Prostate gland (tissue), 2 donors: ENCODE measurements around the gene DTX1. TPM values are rescaled to one million over a fixed set of nuclear protein-coding genes. Genes with fewer than 3 reads are reported as not detected.

Experiments used
- DNase-seq: peaks from one replicate; pipeline ENCODE4 v3.0.0-alpha.2; 2019; ENCODE audit warnings: low spot score
- H3K27ac ChIP-seq, 2 donors: fragments of 200-600 bp; sonication (generic); 2 replicates each; pipeline ENCODE4 v1.5.1; 2017 to 2019
- H3K27me3 ChIP-seq: fragments of 200-600 bp; sonication (generic); replicated peaks from 2 replicates; pipeline ENCODE4 v1.5.1; 2019; ENCODE audit not compliant: insufficient read depth
- H3K36me3 ChIP-seq, 2 donors: fragments of 200-600 bp; sonication (generic); 1 replicate in 1 of 2; 2 replicates in 1 of 2; pipeline versions ENCODE4 v1.5.1 to v1.8.1; 2017 to 2019
- H3K4me1 ChIP-seq: fragments of 200-600 bp; sonication (generic); replicated peaks from 2 replicates; pipeline ENCODE4 v1.5.1; 2019
- H3K4me3 ChIP-seq, 2 donors: fragments of 200-600 bp; sonication (generic); 2 replicates each; pipeline ENCODE4 v1.5.1; 2017 to 2019
- H3K9me3 ChIP-seq: fragments of 200-600 bp; sonication (generic); 2 replicates; pipeline ENCODE4 v1.5.1; 2017
- CTCF ChIP-seq, 4 experiments: fragments of 200-600 bp in 2 of 4; fragments of 450-650 bp in 2 of 4; sonication (generic) in 2 of 4; IDR thresholded peaks; 1 replicate in 3 of 4; 2 replicates in 1 of 4; pipeline ENCODE4 v1.5.1; 2016 to 2019; ENCODE audit warnings: antibody characterized with exemption in 4 of 4, mild to moderate bottlenecking in 2 of 4, moderate library complexity in 2 of 4
- POLR2A ChIP-seq: fragments of 450-650 bp; IDR thresholded peaks from one replicate; pipeline ENCODE4 v1.6.1; 2016; ENCODE audit warnings: antibody characterized with exemption, mild to moderate bottlenecking
- POLR2AphosphoS5 ChIP-seq: sonication (generic); formaldehyde crosslinking; IDR thresholded peaks from one replicate; pipeline ENCODE4 v1.6.1; 2017; ENCODE audit warnings: antibody characterized with exemption
- WGBS: methylation state at CpG from one replicate; pipeline ENCODE4 v1.1.5; 2018; 5-methylcytosine and 5-hydroxymethylcytosine counted together
- intact Hi-C: fragments of 100-400 bp; cut with DNase I; formaldehyde crosslinking; loops from one replicate; pipeline ENCODE4 v1.14.2; 2022
- total RNA-seq, 2 donors: library from RNA; depleted of rRNA; stranded (reverse); fragments of >200 nt; gene quantifications; one replicate each; pipeline ENCODE4 v1.1.0, GENCODE V29; 2016

Gene DTX1
- total RNA-seq, 2 donors from 2014 or later = 2.6 to 21.2 TPM

- Histone ChIP-seq H3K27me3 (peaks cover 10% of the 10 kb centered on the region), H3K36me3 (no peaks in the 10 kb centered on the region), H3K27ac (no peak overlapping the region), H3K4me3 (no peak overlapping the region), H3K9me3 (no peaks in the 10 kb centered on the region), H3K4me1 (no peaks in the 10 kb centered on the region)
- TF ChIP-seq POLR2AphosphoS5 (no peak), CTCF (IDR thresholded peaks at IDR 0.05) (no peak), POLR2A (no peak)
- no peak for DNase-seq
- 78% methylated on average over 6 of the region's 6 CpGs for WGBS
- intact Hi-C loops = no loop called here
Measured at GRCh38 chr12:113133036-113133435, 76.5 kb downstream of the DTX1 start.

GRCh38 chr12:113133666-113134065 is 77.1 kb downstream of the DTX1 start:
- Histone ChIP-seq H3K27me3 (peaks cover 10% of the 10 kb centered on the region), H3K4me3 (no peak overlapping the region), H3K36me3 (no peaks in the 10 kb centered on the region), H3K4me1 (no peaks in the 10 kb centered on the region), H3K9me3 (no peaks in the 10 kb centered on the region), H3K27ac (no peak overlapping the region)
- DNase-seq = no peak
- intact Hi-C loops = no loop called here
- TF ChIP-seq POLR2A = no peak
- no peak for TF ChIP-seq POLR2AphosphoS5
- no peak for TF ChIP-seq CTCF (IDR thresholded peaks at IDR 0.05)
- 88% methylated on average over 3 of the region's 3 CpGs for WGBS

GRCh38 chr12:113134071-113134470 is 77.5 kb downstream of the DTX1 start:
- DNase-seq = no peak
- Histone ChIP-seq H3K27ac (no peak overlapping the region), H3K9me3 (no peaks in the 10 kb centered on the region), H3K4me1 (no peaks in the 10 kb centered on the region), H3K27me3 (peaks cover 10% of the 10 kb centered on the region), H3K36me3 (no peaks in the 10 kb centered on the region), H3K4me3 (no peak overlapping the region)
- intact Hi-C loops = no loop called here
- TF ChIP-seq POLR2AphosphoS5 (no peak), POLR2A (no peak), CTCF (IDR thresholded peaks at IDR 0.05) (no peak)
- 63% methylated on average over 2 of the region's 2 CpGs for WGBS

- intact Hi-C loops = no loop called here
- H3K4me3 ChIP-seq = no peak overlapping the region
- WGBS = 66% methylated on average over 6 of the region's 6 CpGs
- no peaks in the 10 kb centered on the region for H3K36me3 ChIP-seq
- no peak overlapping the region for H3K27ac ChIP-seq
- H3K4me1 ChIP-seq = no peaks in the 10 kb centered on the region
- DNase-seq = no peak
- H3K27me3 ChIP-seq = peaks cover 10% of the 10 kb centered on the region
- TF ChIP-seq POLR2A (no peak), CTCF (IDR thresholded peaks at IDR 0.05) (no peak), POLR2AphosphoS5 (no peak)
- H3K9me3 ChIP-seq = no peaks in the 10 kb centered on the region
Measured at GRCh38 chr12:113134521-113134951, 78.0 kb downstream of the DTX1 start.

- Histone ChIP-seq H3K27ac (no peak within 1 kb of the TSS), H3K4me3 (no peak within 1 kb of the TSS), H3K4me1 (no peaks in the 10 kb centered on the region), H3K27me3 (peaks cover 10% of the 10 kb centered on the region), H3K36me3 (no peaks in the 10 kb centered on the region), H3K9me3 (no peaks in the 10 kb centered on the region)
- intact Hi-C loops = no loop called here
- TF ChIP-seq CTCF (IDR thresholded peaks at IDR 0.05) (no peak), POLR2AphosphoS5 (no peak), POLR2A (no peak)
- DNase-seq = no peak
- 3% methylated on average over 59 of the region's 68 CpGs for WGBS
Measured at GRCh38 chr12:113135178-113136127, 78.9 kb downstream of the DTX1 start, which contains the start of gene RASAL1. Gene RASAL1, minus strand, starts transcription at chr12:113135761. Its CDS starts 299 bp downstream, at chr12:113135462.
